Anterior cingulate cortex (tissue), 58 donors: ENCODE measurements around the gene CFDP1.
"Not testable (repeated sequence)": the region's sequence is repeated elsewhere in the genome, so short reads cannot be mapped to it uniquely, and the experiment has no call there.

Source experiments
- DNase-seq, 58 donors: peaks; one replicate each; lab custom pipeline; 2025; lab: John Stamatoyannopoulos, UW

Gene CFDP1

GRCh38 chr16:75305364-75306098, 127.8 kb downstream of the CFDP1 start:
- peak in 13 of 58 donors; percentile 2 to 72 (median 10) for DNase-seq

GRCh38 chr16:75304521-75305363, 128.6 kb downstream of the CFDP1 start:
- peak in 39 of 58 donors; percentile 4 to 82 (median 40) for DNase-seq

DNA sequence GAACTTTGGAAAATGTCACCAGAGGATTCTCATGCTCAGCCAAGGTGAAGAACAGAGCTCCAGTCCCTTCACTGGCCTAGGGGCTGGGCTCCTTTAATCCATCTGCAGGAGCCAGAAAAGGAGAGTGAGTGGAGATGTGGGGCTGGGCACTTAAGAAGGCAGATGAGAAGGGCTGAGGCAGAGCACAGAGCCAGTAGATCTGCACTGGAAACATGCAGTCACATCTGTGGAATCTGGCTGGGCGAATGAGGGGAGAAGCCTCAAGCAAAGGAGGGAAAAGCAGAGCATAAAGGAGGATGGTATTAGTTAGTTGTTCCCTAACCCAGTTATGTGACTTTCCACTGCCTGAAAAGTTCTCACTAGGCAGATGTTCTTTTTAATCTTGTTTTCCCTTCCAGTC, 131.5 kb downstream of the CFDP1 start:
- no peak for DNase-seq

DNA sequence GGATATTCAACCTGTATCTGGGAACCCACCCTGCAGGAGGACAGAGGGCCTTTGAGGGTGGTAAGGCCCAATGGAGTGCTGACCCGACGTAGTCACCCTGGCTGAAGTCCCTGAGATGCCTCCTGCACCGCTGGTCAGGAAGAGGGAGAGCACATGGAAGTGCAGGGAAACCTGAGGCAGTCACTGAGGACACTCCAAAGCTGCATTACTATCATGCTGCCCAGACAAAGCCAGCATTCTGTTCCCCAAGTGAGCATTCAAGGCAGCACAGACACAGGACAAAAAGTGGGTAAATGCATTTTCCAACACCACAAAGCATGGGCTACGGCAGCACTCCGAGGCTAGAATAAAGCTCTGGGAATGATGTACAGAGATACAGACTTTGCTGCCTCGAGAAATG, 135.0 kb downstream of the CFDP1 start:
- DNase-seq: peak in 13 of 58 donors; percentile 6 to 63 (median 24)

DNA sequence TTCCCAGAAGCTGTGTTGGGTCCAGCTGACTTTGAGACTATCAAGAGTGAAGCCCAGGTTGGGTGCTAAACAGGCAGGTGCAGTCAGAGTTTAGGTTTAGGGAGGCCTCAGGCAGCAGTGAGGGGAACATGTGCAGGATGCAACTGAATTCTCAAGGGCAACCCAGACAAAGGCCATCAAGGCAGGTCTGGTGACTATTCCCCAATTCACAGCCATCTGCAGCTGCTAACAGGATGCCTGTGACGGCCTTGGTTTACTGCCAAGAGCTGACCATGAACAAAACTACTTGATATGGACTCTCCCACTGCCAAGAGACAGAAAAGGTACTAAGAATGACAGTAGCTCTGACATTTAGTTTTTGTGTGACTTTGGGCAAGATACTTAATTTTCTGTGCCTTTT, 136.7 kb downstream of the CFDP1 start:
- peak in 24 of 58 donors; percentile 7 to 67 (median 29) for DNase-seq

DNA sequence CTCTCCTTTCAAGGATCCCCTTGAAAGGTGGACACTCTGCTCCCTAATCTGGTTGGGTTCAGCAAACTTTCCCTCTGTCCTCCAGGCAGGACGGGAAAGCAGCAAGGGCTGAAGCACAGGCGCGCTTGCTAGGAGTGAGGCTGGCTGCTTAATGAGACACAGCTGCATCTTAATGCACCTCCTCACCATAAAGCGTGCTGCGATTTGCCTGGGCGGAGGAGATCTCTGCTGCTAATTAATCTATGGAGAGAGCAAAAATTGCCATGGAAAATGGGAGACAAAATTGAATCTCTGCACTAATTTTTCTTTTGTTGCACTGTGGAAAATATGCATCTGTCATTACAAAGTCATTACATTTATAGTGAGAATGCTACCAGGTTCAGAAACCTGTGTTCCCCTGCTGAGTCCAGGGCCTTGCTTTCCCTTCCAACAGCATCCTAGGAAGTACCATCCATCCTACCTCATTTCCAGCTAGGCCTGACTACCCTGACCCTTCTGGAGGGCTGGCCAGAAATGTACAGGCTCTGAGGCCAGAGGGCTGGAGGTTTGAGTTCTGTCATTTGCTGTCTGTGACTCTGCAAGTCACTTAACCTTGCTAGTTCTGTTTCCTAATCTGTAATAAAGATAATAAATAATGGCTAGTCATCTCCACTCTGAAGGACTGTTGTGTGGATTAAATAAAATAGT, 138.4 kb downstream of the CFDP1 start:
- DNase-seq: peak in 1 of 58 donors; percentile 1

- no peak for DNase-seq
Measured at GRCh38 chr16:75293772-75294171, 139.5 kb downstream of the CFDP1 start.

GRCh38 chr16:75293173-75293572, 140.1 kb downstream of the CFDP1 start:
- no peak for DNase-seq

DNA sequence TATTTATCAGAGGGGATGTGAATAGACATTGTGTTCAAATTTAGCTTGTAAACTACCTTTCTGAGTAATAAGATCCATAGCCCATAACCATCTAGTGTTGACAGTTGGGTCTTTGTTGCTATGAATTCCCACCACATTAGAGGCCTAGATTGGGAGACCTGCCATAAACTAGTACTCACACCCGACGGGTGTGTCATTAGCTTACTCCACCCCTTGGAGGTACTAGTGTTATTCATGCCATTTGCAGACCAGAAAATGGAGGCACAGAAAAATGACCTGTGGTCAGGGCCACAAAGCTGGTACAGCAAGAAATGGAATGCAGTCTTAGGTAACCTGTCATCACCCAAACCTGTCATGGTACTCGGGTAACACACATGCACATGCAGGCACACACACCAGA, 140.6 kb downstream of the CFDP1 start:
- no peak for DNase-seq

DNA sequence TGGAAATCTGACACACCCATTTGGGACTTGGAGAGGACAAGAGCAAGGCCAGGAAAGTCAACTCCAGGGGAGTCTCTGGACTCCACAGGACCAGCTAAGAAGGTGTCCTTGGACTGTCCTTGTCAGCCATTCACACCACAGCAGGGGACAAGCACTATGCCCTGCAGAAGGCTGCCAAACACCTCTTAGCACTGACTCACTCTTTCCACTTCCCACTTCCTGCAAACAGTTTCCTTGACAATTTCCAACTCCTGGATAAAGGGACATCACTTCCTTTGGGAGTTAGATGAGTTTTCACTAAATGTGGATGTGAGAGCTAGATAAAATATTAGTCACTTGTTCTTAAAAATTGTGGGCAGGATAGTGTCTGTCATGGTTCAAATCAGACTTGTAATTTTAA, 144.1 kb downstream of the CFDP1 start:
- no peak for DNase-seq

DNA sequence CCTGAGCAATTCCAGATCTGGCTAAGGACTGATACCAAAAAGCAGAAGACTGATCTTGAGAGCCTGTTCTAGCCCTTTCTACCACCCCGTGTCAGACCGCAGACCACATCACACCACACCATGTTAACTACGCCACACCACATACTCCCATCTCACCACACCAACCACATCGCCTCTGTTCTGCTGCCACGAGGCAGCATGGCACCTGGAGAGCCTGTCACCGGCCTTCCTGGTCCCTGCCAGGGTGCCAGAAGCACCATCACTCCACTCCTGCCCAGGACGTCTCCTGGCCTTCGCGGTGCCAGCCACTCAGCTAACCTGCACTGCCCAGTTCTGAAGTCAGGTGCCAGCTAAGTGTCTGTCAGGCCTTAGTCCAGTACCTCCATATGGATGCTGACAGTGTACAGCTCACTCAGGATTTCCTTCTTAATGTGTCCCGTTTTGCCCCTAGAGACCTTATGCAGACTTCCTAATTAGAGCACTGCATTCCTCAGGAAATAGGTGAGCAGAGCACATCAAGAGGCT, 144.6 kb downstream of the CFDP1 start:
- no peak for DNase-seq

- no peak for DNase-seq
Measured at GRCh38 chr16:75288181-75288580, 145.1 kb downstream of the CFDP1 start.

GRCh38 chr16:75287708-75288107, 145.6 kb downstream of the CFDP1 start:
- DNase-seq: no peak

DNA sequence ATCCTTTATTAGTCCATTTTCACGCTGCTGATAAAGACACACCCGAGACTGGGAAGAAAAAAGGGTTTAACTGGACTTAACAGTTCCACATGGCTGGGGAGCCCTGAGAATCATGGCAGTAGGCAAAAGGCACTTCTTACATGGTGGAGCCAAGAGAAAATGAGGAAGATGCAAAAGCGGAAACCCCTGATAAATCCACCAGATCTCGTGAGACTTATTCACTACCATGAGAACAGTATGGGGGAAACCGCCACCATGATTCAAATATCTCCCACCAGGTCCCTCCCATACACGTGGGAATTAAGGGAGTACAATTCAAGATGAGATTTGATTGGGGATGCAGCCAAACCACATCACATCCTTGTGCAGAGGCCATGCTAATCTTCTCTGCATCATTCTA, 146.9 kb downstream of the CFDP1 start:
- no peak for DNase-seq

GRCh38 chr16:75282466-75283281, 150.6 kb downstream of the CFDP1 start:
- DNase-seq: peak in 33 of 58 donors; percentile 7 to 67 (median 39)

- no peak for DNase-seq
Measured at GRCh38 chr16:75281826-75282225, 151.5 kb downstream of the CFDP1 start.

GRCh38 chr16:75281009-75281408, 152.3 kb downstream of the CFDP1 start:
- DNase-seq: not testable (repeated sequence)

DNA sequence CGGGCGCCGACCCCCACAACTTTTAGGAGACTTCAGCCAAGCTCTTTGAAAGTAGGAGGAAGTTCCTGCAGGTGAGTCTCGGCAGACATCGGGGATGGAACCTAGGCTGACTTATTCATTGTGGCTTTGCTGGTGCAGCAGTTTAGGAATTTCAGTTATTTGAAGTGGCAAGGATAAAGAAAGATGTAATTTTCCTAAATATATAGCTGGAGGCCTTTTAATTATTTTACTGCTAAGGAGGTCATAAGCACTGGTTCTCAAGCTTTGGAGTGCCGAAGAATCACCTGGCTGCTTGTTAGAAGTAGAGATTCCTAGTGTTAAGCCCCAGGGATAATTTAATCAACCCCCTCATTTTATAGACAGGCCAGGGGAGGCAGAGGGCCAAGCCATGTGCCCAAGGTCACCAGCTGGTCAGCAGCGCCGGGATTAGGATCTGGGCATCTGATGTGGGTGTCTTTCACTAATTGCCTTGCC, 152.9 kb downstream of the CFDP1 start:
- peak in 5 of 58 donors; percentile 6 to 24 (median 14) for DNase-seq

DNA sequence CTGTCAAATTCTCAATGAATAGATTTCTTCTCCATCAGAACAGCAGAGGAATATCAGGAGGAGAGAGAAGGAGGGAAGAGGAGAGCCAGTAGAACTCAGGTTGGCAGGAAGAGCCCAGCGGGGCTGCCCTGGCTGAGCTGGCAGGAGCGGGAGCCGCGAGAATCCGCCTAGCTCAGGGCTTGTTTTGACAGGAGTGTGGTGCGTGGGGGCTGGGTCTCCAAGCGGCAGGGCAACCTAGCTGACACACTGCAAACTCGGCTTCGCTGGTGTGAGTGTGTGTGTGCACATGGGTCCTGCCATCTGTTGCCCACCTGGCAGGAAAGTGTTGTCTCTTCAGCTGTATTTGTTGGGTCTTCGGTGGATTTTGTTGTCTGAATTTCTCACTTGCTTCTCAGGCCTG, 154.0 kb downstream of the CFDP1 start:
- no peak for DNase-seq
